Activated CD4-positive, alpha-beta T cell treated with anti-CD3 and anti-CD28 coated beads, Interleukin-10, Interleukin-2, amounts not matched to agents 100 ng/mL and 50 ng/mL, durations not matched to agents 16 hours and 8 hours (primary cell): ENCODE measurements around the gene CADM2.

Experiments used
- DNase-seq: peaks from one replicate; pipeline ENCODE4 v3.0.0-alpha.2; 2020

The CADM2 gene

GRCh38 chr3:85576697-85577200 lies 618.0 kb downstream of the CADM2 start:
- no peak for DNase-seq

GRCh38 chr3:85584779-85585356 lies 626.1 kb downstream of the CADM2 start:
- DNase-seq: no peak

GRCh38 chr3:85586018-85586417 lies 627.2 kb downstream of the CADM2 start:
- no peak for DNase-seq

- no peak for DNase-seq
These were observed 630.4 kb downstream of the CADM2 start for GRCh38 chr3:85589145-85589544.

GRCh38 chr3:85591451-85591850 lies 632.7 kb downstream of the CADM2 start:
- DNase-seq: no peak

- DNase-seq: no peak
These were observed 633.5 kb downstream of the CADM2 start for GRCh38 chr3:85592256-85592655.

- no peak for DNase-seq
These were observed 635.9 kb downstream of the CADM2 start for GRCh38 chr3:85594676-85595075.

GRCh38 chr3:85603378-85603777 lies 644.6 kb downstream of the CADM2 start:
- no peak for DNase-seq

GRCh38 chr3:85604641-85605040 lies 645.9 kb downstream of the CADM2 start:
- DNase-seq: no peak

- no peak for DNase-seq
These were observed 646.3 kb downstream of the CADM2 start for GRCh38 chr3:85605066-85605465.

- no peak for DNase-seq
These were observed 667.9 kb downstream of the CADM2 start for GRCh38 chr3:85626662-85627061.

GRCh38 chr3:85627932-85628331 lies 669.1 kb downstream of the CADM2 start:
- DNase-seq: no peak

- DNase-seq: no peak
These were observed 672.3 kb downstream of the CADM2 start for GRCh38 chr3:85631070-85631469.

GRCh38 chr3:85632921-85633320 lies 674.1 kb downstream of the CADM2 start:
- DNase-seq: no peak

GRCh38 chr3:85652360-85652759 lies 693.6 kb downstream of the CADM2 start:
- no peak for DNase-seq

GRCh38 chr3:85660451-85660850 lies 701.7 kb downstream of the CADM2 start:
- no peak for DNase-seq

- DNase-seq: no peak
These were observed 703.7 kb downstream of the CADM2 start for GRCh38 chr3:85662462-85662861.

GRCh38 chr3:85667744-85668143 lies 709.0 kb downstream of the CADM2 start:
- DNase-seq: no peak

- no peak for DNase-seq
These were observed 711.9 kb downstream of the CADM2 start for GRCh38 chr3:85670634-85671205.

GRCh38 chr3:85672761-85673160 lies 714.0 kb downstream of the CADM2 start:
- DNase-seq: no peak

- DNase-seq: no peak
These were observed 719.9 kb downstream of the CADM2 start for GRCh38 chr3:85678713-85679112.

GRCh38 chr3:85681906-85682305 lies 723.1 kb downstream of the CADM2 start:
- DNase-seq: no peak

GRCh38 chr3:85691196-85691595 lies 732.4 kb downstream of the CADM2 start:
- no peak for DNase-seq

GRCh38 chr3:85697156-85697555 lies 738.4 kb downstream of the CADM2 start:
- DNase-seq: no peak

- DNase-seq: no peak
These were observed 747.3 kb downstream of the CADM2 start for GRCh38 chr3:85706130-85706529.
